Stimulated activated CD4-positive, alpha-beta T cell treated with anti-CD3 and anti-CD28 coated beads, TNF-alpha, amount 100 ng/mL, for 24 hours (primary cell): ENCODE results near the gene HIVEP3.
"Not testable (repeated sequence)": the region's sequence is repeated elsewhere in the genome, so short reads cannot be mapped to it uniquely, and the experiment has no call there.

Experiments used
- DNase-seq, 3 experiments: peaks; one replicate each; pipeline ENCODE4 v3.0.0-alpha.2; 2020; ENCODE audit warnings: low read depth in 3 of 3

HIVEP3 gene

GRCh38 chr1:41562328-41562727, 356.4 kb downstream of the HIVEP3 start:
- DNase-seq = no peak

GRCh38 chr1:41560931-41561330, 357.8 kb downstream of the HIVEP3 start:
- no peak for DNase-seq

GRCh38 chr1:41560496-41560895, 358.2 kb downstream of the HIVEP3 start:
- DNase-seq = no peak

GRCh38 chr1:41559331-41559730, 359.4 kb downstream of the HIVEP3 start:
- DNase-seq = no peak

GRCh38 chr1:41558761-41559171, 360.0 kb downstream of the HIVEP3 start:
- no peak for DNase-seq

GRCh38 chr1:41557751-41558455, 360.8 kb downstream of the HIVEP3 start:
- DNase-seq = no peak

- DNase-seq = not testable (repeated sequence)
Observed at GRCh38 chr1:41554746-41555145, 364.0 kb downstream of the HIVEP3 start.

- no peak for DNase-seq
Observed at GRCh38 chr1:41547781-41548560, 370.8 kb downstream of the HIVEP3 start.

GRCh38 chr1:41547336-41547735, 371.4 kb downstream of the HIVEP3 start:
- DNase-seq = no peak

- no peak for DNase-seq
Observed at GRCh38 chr1:41546833-41547135, 371.9 kb downstream of the HIVEP3 start.

GRCh38 chr1:41545996-41546832, 372.5 kb downstream of the HIVEP3 start:
- DNase-seq = no peak

GRCh38 chr1:41542196-41542930, 376.4 kb downstream of the HIVEP3 start:
- no peak for DNase-seq

- DNase-seq = no peak
Observed at GRCh38 chr1:41541592-41541952, 377.1 kb downstream of the HIVEP3 start.

GRCh38 chr1:41540886-41541591, 377.7 kb downstream of the HIVEP3 start:
- DNase-seq = no peak

- DNase-seq = no peak
Observed at GRCh38 chr1:41539999-41540398, 378.7 kb downstream of the HIVEP3 start.

- DNase-seq = no peak
Observed at GRCh38 chr1:41539418-41539805, 379.3 kb downstream of the HIVEP3 start.

- no peak for DNase-seq
Observed at GRCh38 chr1:41538741-41539417, 379.8 kb downstream of the HIVEP3 start.

- no peak for DNase-seq
Observed at GRCh38 chr1:41537788-41538351, 380.9 kb downstream of the HIVEP3 start.

GRCh38 chr1:41537251-41537650, 381.5 kb downstream of the HIVEP3 start:
- no peak for DNase-seq

GRCh38 chr1:41536361-41536802, 382.3 kb downstream of the HIVEP3 start:
- no peak for DNase-seq
